Stromal cell of bone marrow (primary cell): ENCODE measurements around the gene USP17L24.
"Not testable (repeated sequence)": the region's sequence is repeated elsewhere in the genome, so short reads cannot be mapped to it uniquely, and the experiment has no call there.

Experiments used
- DNase-seq: peaks from one replicate; pipeline ENCODE4 v3.0.0-alpha.2; 2012; ENCODE audit warnings: low read depth

Gene USP17L24

GRCh38 chr4:9324865-9325264 lies at the start of gene USP17L24:
TSS of gene USP17L24 (plus strand) at chr4:9325165. CDS start at chr4:9325165, 0 bp downstream.
- DNase-seq, result not testable (repeated sequence)

- DNase-seq, result not testable (repeated sequence)
These were observed 774 bp upstream of the USP17L24 start for GRCh38 chr4:9324191-9324590.

GRCh38 chr4:9329611-9330010 lies 4.6 kb downstream of the USP17L24 start, which contains the start of gene USP17L25:
TSS of gene USP17L25 (plus strand) at chr4:9329911. CDS start at chr4:9329911, 0 bp downstream.
- DNase-seq, result not testable (repeated sequence)

GRCh38 chr4:9334358-9334757 lies 9.4 kb downstream of the USP17L24 start, which contains the start of gene USP17L26:
TSS of gene USP17L26 (plus strand) at chr4:9334658. CDS start at chr4:9334658, 0 bp downstream.
- DNase-seq, result not testable (repeated sequence)

GRCh38 chr4:9339103-9339502 lies 14.1 kb downstream of the USP17L24 start, which contains the start of gene USP17L5:
TSS of gene USP17L5 (plus strand) at chr4:9339403. CDS start at chr4:9339403, 0 bp downstream.
- DNase-seq, result not testable (repeated sequence)

DNA sequence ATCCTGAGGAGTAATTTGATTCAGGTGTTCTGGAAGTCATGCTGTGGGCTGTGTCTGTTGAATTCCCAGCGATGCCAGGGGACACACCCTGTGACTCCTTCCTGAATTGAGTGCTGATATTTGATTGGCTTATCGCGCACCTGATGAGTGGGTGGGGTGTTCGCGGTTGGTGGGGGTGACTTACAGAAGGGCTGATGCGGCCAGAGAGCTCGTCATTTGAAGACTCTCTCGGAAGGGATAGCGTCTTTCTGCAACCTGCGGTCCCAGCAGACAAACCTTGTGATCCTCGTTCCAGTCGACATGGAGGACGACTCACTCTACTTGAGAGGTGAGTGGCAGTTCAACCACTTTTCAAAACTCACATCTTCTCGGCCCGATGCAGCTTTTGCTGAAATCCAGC lies 18.9 kb downstream of the USP17L24 start, which contains the start of gene USP17L27:
TSS of gene USP17L27 (plus strand) at position 301 of the 400 bp plus-strand sequence. CDS start at position 301, 0 bp downstream.
- DNase-seq, result not testable (repeated sequence)

- DNase-seq, result not testable (repeated sequence)
These were observed 23.6 kb downstream of the USP17L24 start, which contains the start of gene USP17L28 for GRCh38 chr4:9348593-9348992. TSS of gene USP17L28 (plus strand) at chr4:9348893. CDS start at chr4:9348893, 0 bp downstream.

GRCh38 chr4:9350866-9351265 lies 25.9 kb downstream of the USP17L24 start:
- DNase-seq, result not testable (repeated sequence)

DNA sequence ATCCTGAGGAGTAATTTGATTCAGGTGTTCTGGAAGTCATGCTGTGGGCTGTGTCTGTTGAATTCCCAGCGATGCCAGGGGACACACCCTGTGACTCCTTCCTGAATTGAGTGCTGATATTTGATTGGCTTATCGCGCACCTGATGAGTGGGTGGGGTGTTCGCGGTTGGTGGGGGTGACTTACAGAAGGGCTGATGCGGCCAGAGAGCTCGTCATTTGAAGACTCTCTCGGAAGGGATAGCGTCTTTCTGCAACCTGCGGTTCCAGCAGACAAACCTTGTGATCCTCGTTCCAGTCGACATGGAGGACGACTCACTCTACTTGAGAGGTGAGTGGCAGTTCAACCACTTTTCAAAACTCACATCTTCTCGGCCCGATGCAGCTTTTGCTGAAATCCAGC lies 28.4 kb downstream of the USP17L24 start, which contains the start of gene USP17L29:
TSS of gene USP17L29 (plus strand) at position 301 of the 400 bp plus-strand sequence. CDS start at position 301, 0 bp downstream.
- DNase-seq, result not testable (repeated sequence)

DNA sequence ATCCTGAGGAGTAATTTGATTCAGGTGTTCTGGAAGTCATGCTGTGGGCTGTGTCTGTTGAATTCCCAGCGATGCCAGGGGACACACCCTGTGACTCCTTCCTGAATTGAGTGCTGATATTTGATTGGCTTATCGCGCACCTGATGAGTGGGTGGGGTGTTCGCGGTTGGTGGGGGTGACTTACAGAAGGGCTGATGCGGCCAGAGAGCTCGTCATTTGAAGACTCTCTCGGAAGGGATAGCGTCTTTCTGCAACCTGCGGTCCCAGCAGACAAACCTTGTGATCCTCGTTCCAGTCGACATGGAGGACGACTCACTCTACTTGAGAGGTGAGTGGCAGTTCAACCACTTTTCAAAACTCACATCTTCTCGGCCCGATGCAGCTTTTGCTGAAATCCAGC lies 37.9 kb downstream of the USP17L24 start, which contains the start of gene USP17L30:
TSS of gene USP17L30 (plus strand) at position 301 of the 400 bp plus-strand sequence. CDS start at position 301, 0 bp downstream.
- not testable (repeated sequence) for DNase-seq
